ENCODE measurements around the gene RASA3.

The RASA3 gene

DNA sequence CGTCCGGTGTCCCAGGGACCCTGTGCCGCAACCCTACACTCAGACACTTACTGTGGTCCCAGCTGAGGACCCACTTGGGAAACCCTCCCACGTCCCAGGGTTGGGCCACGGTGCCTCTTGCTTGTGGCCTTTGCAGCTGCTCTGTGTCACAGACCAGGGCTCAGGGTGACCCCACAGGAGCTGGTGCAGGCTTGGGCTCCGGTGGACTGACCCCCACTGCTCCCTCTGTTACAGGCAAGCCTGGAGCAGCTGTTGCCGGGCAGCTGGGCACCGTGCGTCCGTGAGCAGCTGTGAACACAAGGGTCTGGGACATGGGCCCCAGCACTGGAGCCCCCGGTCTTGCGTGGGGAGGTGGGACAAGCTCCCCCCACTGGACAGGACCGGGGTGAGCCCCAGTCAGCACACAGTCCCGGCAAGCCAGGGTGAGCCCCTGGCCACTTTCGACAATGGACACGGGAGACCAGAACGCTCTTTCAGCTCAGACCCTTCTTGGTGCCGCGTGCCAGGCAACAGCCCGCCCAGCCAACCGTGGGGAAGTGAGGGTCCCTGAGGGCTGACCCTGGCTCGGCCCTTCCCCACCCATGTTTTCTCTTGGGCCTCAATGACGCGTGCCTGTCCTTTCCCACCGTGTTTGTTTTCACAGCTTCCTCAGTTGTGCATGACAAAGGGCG, 92.8 kb downstream of the RASA3 start:
- in situ Hi-C loops (cut with HindIII; ENCODE audit: low pct_unique_long_range_greater_than_20kb, low sequenced_read_pairs): no loop called here

DNA sequence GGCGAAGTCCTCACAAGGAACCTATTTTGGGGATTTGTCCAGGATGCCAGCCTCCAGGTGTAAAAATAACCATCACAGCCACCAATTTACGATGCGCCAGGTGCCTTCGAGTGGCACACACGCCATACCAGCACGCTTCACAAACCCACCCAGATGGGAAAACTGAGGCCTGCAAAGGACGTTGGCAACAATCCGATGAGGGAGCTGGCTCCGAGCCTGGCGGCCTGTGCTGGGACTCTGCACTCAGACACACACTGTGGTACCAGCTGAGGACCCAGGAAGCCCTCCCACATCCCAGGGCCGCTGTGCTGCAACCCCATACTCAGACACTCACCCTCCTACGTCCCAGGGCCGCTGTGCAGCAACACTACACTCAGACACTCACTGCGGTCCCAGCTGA, 93.5 kb downstream of the RASA3 start:
- TF ChIP-seq JUND (IDR thresholded peaks at IDR 0.05; ENCODE audit: low read depth): no peak
- in situ Hi-C loops (cut with HindIII; ENCODE audit: low pct_unique_long_range_greater_than_20kb, low sequenced_read_pairs): no loop called here
- DNase-seq (ENCODE audit: low read depth in 1 of 2, low spot score in 1 of 2): no peak

More for the DNA sequence above, 92.8 kb downstream of the RASA3 start:
- no peak for DNase-seq (ENCODE audit: low read depth in 1 of 2, low spot score in 1 of 2)
- TF ChIP-seq JUND (IDR thresholded peaks at IDR 0.05; ENCODE audit: low read depth): no peak

DNA sequence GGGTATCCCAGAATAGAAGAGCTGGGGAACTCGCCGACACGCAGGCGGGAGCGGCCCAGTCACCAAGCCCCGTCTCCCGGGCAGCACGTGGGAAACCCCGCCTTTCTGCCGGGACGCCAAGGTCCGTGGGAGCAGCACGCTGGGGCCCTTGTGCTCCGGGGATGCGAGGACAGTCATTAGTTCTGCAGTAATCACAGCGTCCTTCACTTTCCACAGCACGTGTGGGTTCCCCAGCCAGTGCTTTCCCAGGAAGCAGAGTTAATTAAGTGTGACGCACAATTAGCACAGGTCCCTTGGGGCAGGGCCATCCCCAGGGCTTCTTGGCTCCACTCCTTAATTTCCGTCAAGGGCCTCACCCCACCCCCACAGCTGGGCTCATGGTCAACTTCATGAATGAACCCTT, 94.2 kb downstream of the RASA3 start:
- TF ChIP-seq JUND (IDR thresholded peaks at IDR 0.05; ENCODE audit: low read depth): no peak
- in situ Hi-C loops (cut with HindIII; ENCODE audit: low pct_unique_long_range_greater_than_20kb, low sequenced_read_pairs): no loop called here
- no peak for DNase-seq (ENCODE audit: low read depth in 1 of 2, low spot score in 1 of 2)

DNA sequence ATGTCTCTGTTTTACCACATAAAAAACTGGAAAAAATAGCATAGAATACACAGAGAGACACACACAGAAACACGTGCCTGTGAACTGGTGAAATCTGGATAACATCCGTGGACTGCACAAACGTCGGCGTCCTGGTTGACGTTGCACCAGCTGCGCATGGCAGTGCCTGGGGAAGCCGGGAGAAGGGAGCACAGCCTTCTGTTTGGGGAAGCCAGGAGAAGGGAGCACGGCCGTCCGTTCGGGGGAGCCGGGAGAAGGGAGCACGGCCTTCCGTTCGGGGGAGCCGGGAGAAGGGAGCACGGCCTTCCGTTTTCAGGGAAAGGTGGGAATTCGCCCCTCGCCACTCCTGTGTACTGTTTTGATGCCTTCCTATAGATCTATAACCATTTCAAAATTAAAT, 94.7 kb downstream of the RASA3 start:
- TF ChIP-seq JUND (IDR thresholded peaks at IDR 0.05; ENCODE audit: low read depth): no peak
- DNase-seq (ENCODE audit: low read depth in 1 of 2, low spot score in 1 of 2): no peak
- in situ Hi-C loops (cut with HindIII; ENCODE audit: low pct_unique_long_range_greater_than_20kb, low sequenced_read_pairs): no loop called here

DNA sequence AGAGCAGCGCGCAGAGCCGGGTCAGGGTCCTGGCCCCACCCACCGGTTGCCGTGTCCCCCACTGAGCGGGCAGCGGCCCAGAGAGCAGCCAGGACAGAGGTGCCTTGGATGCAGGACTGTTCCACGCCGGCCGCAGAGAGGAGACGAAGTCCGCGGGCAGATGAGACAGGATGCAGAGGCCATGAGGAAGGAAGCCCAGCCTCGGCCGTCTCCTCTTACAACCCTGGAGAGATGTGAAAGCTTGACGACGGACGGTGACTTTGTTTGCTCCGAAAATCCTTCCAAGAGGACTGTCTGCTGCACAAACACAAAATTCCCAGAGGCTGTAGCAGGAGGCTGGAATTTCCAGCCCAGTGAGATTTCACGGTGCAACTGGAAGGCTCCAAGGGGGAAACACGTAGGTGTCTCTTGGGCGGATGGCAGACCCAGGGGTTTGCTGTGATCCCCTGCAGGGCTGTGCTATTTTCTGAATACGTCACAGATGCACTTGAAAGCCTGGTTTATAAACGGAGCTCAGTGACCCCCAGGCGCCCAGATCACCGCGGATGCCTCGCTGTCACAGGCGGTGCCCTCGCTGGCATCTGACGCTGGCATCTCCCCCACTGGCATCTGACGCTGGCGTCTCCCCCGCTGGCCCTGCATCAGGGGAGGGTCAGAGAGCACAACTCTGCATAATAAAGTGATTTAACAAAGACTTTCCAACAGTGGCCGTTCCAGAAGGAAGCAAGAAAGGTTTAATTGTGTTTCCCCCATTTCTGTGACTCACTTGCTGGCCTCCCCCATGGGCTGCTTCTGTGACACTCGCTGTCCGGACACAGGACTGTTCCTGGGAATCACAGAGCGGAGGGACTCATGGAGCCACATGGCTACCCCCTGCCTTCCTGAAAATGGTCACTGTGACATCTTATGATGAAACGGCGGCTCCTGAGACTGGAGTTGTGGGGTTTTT, 96.6 kb downstream of the RASA3 start:
- in situ Hi-C loops (cut with HindIII; ENCODE audit: low pct_unique_long_range_greater_than_20kb, low sequenced_read_pairs): no loop called here
- no peak for TF ChIP-seq JUND (IDR thresholded peaks at IDR 0.05; ENCODE audit: low read depth)
- peak; percentile 58 to 94 for DNase-seq (ENCODE audit: low read depth in 1 of 2, low spot score in 1 of 2)

DNA sequence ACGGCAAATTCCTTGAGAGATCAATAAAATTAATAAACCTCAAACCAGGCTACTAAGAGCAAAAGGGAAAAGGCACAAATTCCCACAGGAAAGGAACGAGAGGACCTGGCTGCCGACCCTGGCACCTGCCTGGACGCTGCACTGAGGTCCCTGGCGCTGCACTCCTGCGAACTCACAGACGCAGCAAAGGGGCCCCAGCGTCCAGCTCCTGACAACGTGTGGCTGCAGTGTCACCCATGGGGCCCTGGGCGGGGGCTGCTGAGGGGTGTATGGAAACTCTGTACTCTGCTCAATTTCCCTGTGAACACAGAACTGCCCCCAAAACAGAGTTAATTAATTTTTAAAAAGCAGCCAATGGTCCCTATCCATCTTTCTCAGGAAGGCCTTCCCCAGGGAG, 97.2 kb downstream of the RASA3 start:
- DNase-seq (ENCODE audit: low read depth in 1 of 2, low spot score in 1 of 2): no peak
- TF ChIP-seq JUND (IDR thresholded peaks at IDR 0.05; ENCODE audit: low read depth): no peak
- in situ Hi-C loops (cut with HindIII; ENCODE audit: low pct_unique_long_range_greater_than_20kb, low sequenced_read_pairs): no loop called here

DNA sequence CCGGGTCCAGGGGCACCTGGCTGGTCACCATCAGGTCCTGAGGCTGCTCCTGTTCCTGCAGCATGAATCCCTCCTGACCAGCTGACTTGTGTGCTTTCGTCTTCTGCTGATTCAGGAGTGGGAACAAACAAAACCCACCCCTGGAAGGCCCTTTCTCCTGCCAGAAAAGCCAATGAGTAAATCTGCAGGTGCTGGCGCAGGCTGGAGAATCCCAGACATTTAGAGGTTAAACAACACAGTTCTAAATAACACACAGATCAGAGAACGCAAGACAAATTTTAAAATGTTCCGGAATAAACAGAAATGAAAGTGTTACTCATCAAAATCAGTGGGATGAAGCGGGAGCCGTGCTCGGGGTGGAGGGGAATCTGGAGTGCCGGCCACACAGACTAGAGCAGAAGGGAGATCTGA, 97.9 kb downstream of the RASA3 start:
- no peak for TF ChIP-seq JUND (IDR thresholded peaks at IDR 0.05; ENCODE audit: low read depth)
- no peak for DNase-seq (ENCODE audit: low read depth in 1 of 2, low spot score in 1 of 2)
- in situ Hi-C loops (cut with HindIII; ENCODE audit: low pct_unique_long_range_greater_than_20kb, low sequenced_read_pairs): no loop called here

DNA sequence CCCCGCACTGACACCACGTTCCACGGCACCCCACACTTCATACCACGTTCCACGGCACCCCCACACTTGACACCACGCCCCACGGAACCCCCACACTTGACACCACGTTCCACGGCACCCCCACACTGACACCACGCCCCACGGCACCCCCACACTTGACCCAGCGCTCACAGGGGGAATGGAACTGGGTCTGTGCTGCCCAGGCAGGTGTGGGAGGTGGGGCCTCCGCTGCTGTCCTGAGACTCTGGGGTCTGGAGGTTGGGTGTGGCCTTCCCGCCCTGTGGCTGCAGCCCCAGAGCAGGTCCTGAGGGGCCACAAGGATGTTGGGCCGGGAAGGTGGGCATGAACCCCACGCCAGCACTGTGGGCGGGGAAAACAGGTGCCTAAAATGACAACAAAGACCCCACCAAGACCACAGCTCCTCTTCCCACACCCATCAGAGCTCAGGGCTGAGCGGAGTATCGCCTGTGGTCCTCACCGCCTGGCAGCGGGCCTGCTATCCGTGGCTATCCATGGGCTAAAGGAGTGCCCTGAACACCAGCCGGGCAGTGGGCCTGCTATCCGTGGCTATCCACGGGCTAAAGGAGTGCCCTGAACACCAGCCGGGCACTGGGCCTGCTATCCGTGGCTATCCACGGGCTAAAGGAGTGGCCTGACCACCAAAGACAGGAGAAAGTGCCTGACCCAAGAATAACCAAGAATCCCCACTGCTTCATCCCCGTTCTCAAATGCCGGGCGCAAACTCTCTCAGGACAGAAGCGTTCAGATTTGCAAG, 98.7 kb downstream of the RASA3 start:
- in situ Hi-C loops (cut with HindIII; ENCODE audit: low pct_unique_long_range_greater_than_20kb, low sequenced_read_pairs): no loop called here
- TF ChIP-seq JUND (IDR thresholded peaks at IDR 0.05; ENCODE audit: low read depth): no peak
- no peak for DNase-seq (ENCODE audit: low read depth in 1 of 2, low spot score in 1 of 2)

DNA sequence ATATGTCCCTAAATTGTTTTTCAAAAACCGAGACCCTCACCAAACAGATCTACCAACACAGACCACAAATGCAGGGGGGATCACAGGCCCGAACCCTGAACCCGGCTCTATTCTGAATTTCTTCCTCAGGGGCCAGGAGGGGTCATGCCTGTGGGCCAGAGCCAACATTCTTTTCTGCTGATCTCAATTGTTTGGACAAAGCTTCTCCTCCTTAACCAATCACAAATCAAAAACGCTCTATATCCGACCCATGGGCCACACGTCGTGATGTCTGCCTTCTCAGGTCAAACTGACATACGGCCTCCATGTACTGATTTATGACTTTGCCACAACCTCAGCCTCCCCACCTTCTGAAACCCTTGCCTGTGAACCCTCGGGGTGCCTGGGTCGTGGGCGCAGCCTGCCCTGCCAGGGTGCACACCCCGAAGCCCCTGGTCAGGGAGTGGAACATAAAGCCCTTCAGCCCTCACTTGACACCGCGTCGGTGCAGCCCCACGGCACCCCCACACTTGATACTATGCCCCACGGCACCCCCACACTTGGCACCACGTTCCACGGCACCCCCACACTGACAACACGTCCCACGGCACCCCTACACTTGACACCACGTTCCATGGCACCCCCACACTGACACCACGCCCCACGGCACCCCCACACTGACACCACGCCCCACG, 100.2 kb downstream of the RASA3 start:
- peak; percentile 47 to 84 for DNase-seq (ENCODE audit: low read depth in 1 of 2, low spot score in 1 of 2)
- no peak for TF ChIP-seq JUND (IDR thresholded peaks at IDR 0.05; ENCODE audit: low read depth)
- in situ Hi-C loops (cut with HindIII; ENCODE audit: low pct_unique_long_range_greater_than_20kb, low sequenced_read_pairs): no loop called here

DNA sequence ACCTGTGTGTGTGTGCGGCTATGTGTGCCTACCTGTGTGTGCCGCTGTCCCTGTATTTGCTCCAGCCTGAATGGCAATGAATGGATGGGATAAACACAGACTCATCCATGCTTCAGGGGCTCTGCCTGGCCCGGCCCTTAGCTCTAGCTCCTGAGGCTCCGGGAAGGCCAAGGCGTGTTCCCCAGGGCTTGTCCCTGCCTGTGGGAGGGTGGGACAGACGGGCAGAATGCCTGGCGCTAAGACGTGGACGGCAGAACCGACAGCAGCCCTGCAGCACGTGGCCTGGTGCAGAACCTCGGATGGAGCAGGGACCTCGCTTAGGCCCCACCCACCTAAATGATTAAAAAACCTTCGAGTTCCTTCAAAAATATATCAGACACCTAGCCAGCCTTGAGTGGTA, 100.8 kb downstream of the RASA3 start:
- DNase-seq (ENCODE audit: low read depth in 1 of 2, low spot score in 1 of 2): no peak
- in situ Hi-C loops (cut with HindIII; ENCODE audit: low pct_unique_long_range_greater_than_20kb, low sequenced_read_pairs): no loop called here
- TF ChIP-seq JUND (IDR thresholded peaks at IDR 0.05; ENCODE audit: low read depth): no peak

DNA sequence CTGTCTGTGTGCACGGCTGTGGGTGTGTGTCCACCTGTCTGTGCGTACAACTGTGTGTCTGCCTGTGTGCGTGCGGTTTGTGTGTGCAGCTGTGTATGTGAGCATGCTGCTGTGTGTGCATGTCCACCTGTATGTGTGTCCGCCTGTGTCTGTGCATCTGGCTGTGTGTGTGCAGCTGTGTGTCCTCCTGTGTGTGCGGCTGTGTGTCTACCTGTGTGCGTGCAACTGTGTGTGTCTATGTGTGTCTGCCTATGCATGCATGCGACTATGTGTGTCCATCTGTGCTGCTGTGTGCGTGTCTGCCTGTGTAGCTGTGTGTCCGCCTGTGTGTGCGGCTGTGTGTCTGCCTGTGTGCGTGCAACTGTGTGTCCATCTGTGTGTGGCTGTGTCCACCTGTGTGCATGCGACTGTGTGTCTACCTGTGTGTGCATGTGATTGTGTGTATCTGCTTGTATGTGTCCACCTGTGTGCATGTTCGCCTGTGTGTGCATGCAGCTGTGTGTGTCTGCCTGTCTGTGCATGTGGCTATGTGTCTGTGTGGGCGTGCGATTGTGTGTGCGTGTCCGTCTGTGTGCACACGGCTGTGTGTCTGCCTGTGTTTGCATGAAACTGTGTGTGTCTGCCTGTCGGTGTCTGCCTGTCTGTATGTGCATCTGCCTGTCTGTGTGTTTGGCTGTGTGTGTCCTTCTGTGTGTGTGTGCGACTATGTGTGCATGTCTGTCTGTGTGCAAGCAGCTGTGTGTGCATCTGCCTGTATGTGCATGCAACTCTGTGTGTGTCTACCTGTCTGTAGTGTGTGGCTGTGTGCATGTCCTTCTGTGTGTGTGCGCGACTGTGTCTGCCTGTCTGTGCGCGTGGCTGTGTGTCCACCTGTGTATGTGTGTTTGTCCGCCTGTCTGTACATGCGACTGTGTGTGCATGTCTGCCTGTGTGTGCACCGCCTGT, 101.5 kb downstream of the RASA3 start:
- in situ Hi-C loops (cut with HindIII; ENCODE audit: low pct_unique_long_range_greater_than_20kb, low sequenced_read_pairs): no loop called here
- no peak for TF ChIP-seq JUND (IDR thresholded peaks at IDR 0.05; ENCODE audit: low read depth)
- DNase-seq (ENCODE audit: low read depth in 1 of 2, low spot score in 1 of 2): no peak
